Lung (tissue), 12 donors: ENCODE results near the gene SPACA5. TPM values are rescaled to one million over a fixed set of nuclear protein-coding genes. Genes with fewer than 3 reads are reported as not detected.

Source experiments
- ATAC-seq: fragments of 200-7000 bp; cut with Tn5 transposase; one replicate; pipeline ENCODE4 v1.9.1; 2020; ENCODE audit warnings: moderate number of reproducible peaks; ENCODE audit not compliant: insufficient read depth, low FRiP score
- DNase-seq, 3 donors: peaks; one replicate each; pipeline ENCODE4 v3.0.0-alpha.2; 2013 to 2017
- H3K27ac ChIP-seq, 2 donors: one replicate each; pipeline ENCODE4 v1.5.1; 2013; ENCODE audit warnings: mild to moderate bottlenecking in 2 of 2, moderate library complexity in 2 of 2, control low read depth in 1 of 2, inconsistent platforms in 1 of 2, low read depth in 1 of 2, low read length in 1 of 2
- H3K27me3 ChIP-seq, 3 donors: one replicate each; pipeline ENCODE4 v1.5.1; 2013; ENCODE audit warnings: low read length in 2 of 3; ENCODE audit not compliant: control insufficient read depth in 3 of 3, insufficient read depth in 3 of 3
- H3K36me3 ChIP-seq, 4 donors: one replicate each; pipeline ENCODE4 v1.5.1; 2013; ENCODE audit warnings: low read length in 4 of 4, mild to moderate bottlenecking in 1 of 4, moderate library complexity in 1 of 4; ENCODE audit not compliant: control insufficient read depth in 4 of 4, insufficient read depth in 4 of 4
- H3K4me1 ChIP-seq, 5 donors: one replicate each; pipeline ENCODE4 v1.5.1; 2013; ENCODE audit warnings: low read length in 5 of 5, mild to moderate bottlenecking in 2 of 5, moderate library complexity in 1 of 5; ENCODE audit not compliant: control insufficient read depth in 5 of 5, insufficient read depth in 5 of 5
- H3K4me3 ChIP-seq: one replicate; pipeline ENCODE4 v1.5.1; 2013; ENCODE audit warnings: mild to moderate bottlenecking, control low read depth, moderate library complexity
- H3K9ac ChIP-seq, 2 donors: one replicate each; pipeline ENCODE4 v1.5.1; 2013; ENCODE audit warnings: low read length in 2 of 2, control low read depth in 1 of 2; ENCODE audit not compliant: insufficient read depth in 1 of 2
- H3K9me3 ChIP-seq, 4 donors: one replicate each; pipeline ENCODE4 v1.5.1; 2013; ENCODE audit warnings: low read length in 3 of 4, mild to moderate bottlenecking in 1 of 4, moderate library complexity in 1 of 4; ENCODE audit not compliant: control insufficient read depth in 4 of 4, insufficient read depth in 3 of 4
- WGBS, 2 donors: extraction: QIAGEN DNeasy Blood & Tissue Kit; methylation state at CpG; one replicate each; pipeline ENCODE4 v1.1.7; 2013; 5-methylcytosine and 5-hydroxymethylcytosine counted together
- polyA plus RNA-seq, 2 donors: library from polyadenylated mRNA; stranded (reverse); fragments of 200-250 nt; gene quantifications; one replicate each; pipeline ENCODE4 v1.2.1, GENCODE V29; 2013
- total RNA-seq, 2 donors: library from RNA; depleted of rRNA in 1 of 2; stranded (reverse); fragments of >200 nt in 1 of 2; gene quantifications; one replicate each; pipeline ENCODE4 v1.2.1, GENCODE V29; 2014 to 2021
- TF ChIP-seq, protein P1 (sequence below): IDR thresholded peaks from 2 replicates; pipeline ENCODE4 v1.5.1; 2012; ENCODE audit warnings: mild to moderate bottlenecking; ENCODE audit errors: control extremely low read depth, extremely low read depth
- donor health status: control.
- donor health status: control.
- donor health status: Bipolar disorder and iron deficiency.
- donor health status: healthy.
- donor health status: DM: yes; HTN: yes; CAD: no.

SPACA5 gene
- total and polyA plus RNA-seq, 4 donors = not detected

DNA sequence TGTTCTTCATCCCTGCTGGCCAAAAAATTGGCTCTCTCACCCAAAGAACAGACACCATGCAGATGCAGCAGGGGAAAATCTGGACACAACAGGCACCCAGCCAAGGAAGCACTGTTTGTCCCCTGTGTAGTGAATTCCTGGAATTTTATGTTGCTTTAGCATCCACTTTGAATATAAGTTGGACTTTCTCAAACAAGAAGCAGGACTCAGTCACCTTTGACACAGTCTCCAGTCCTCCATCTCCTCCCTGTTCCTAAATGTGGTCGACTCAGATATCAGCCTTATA lies 14.8 kb upstream of the SPACA5 start:
- WGBS, 2 donors = 78 to 100% methylated on average over 1 of the region's 1 CpG
- TF ChIP-seq, protein P1, sequence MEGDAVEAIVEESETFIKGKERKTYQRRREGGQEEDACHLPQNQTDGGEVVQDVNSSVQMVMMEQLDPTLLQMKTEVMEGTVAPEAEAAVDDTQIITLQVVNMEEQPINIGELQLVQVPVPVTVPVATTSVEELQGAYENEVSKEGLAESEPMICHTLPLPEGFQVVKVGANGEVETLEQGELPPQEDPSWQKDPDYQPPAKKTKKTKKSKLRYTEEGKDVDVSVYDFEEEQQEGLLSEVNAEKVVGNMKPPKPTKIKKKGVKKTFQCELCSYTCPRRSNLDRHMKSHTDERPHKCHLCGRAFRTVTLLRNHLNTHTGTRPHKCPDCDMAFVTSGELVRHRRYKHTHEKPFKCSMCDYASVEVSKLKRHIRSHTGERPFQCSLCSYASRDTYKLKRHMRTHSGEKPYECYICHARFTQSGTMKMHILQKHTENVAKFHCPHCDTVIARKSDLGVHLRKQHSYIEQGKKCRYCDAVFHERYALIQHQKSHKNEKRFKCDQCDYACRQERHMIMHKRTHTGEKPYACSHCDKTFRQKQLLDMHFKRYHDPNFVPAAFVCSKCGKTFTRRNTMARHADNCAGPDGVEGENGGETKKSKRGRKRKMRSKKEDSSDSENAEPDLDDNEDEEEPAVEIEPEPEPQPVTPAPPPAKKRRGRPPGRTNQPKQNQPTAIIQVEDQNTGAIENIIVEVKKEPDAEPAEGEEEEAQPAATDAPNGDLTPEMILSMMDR = no peak
- peaks cover 0 to 3% (median 0%) of the 10 kb centered on the region in 5 donors for H3K4me1 ChIP-seq

DNA sequence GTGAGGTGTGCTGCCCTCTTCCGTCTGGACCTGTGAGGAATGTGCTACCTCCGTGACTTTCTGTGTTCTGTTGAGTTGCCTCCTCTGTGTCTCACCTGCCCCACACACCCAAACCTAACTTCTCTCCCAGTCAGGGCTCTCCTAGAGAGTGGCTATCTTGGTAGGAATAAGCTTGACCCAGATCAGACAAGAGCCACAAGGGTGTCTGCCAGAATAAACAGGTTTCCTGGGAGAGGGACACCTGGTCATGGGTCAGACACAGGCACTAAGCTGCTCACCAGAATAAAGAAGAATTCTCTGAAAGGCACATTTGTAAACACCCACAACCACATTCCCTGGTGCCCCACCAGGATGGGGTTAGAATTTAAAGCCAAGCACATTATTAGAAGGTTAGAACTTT lies 14.1 kb upstream of the SPACA5 start:
- no peaks in the 10 kb centered on the region for H3K27me3 ChIP-seq
- H3K4me3 ChIP-seq = no peak overlapping the region
- peaks cover 0 to 6% (median 4%) of the 10 kb centered on the region in 4 donors for H3K36me3 ChIP-seq
- TF ChIP-seq, protein P1 = no peak
- no peak overlapping the region for H3K9ac ChIP-seq
- H3K9me3 ChIP-seq = peaks cover 0 to 20% (median 4%) of the 10 kb centered on the region in 4 donors
- no peak overlapping the region for H3K27ac ChIP-seq
- peaks cover 0 to 3% (median 0%) of the 10 kb centered on the region in 5 donors for H3K4me1 ChIP-seq
- ATAC-seq (no peak), DNase-seq (no peak)
- WGBS, 2 donors = 85 to 97% methylated on average over 2 of the region's 2 CpGs

More for the DNA sequence above, 14.8 kb upstream of the SPACA5 start:
- Histone ChIP-seq H3K36me3 (peaks cover 0 to 8% (median 4%) of the 10 kb centered on the region in 4 donors), H3K9me3 (peaks cover 0 to 19% (median 4%) of the 10 kb centered on the region in 4 donors), H3K9ac (no peak overlapping the region), H3K27ac (no peak overlapping the region), H3K27me3 (no peaks in the 10 kb centered on the region), H3K4me3 (no peak overlapping the region)
- ATAC-seq (no peak), DNase-seq (no peak)

DNA sequence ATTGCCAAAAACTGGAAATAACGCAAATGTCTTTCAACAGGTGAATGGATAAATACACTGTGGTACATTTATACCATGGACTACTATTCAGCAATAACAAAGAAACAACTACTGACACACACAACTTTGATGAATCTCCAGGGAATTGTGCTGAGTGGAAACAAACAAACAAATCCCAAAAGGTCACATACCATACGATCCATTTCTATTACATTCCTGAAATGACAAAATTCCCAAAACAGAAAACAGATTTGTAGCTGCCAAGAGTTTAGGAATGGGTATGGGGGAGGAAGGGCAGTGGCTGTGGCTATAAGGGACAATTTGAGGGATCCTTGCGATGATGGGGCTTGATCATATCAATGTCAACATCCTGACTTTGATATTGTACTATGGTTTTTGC lies 5.5 kb upstream of the SPACA5 start:
- Histone ChIP-seq H3K27ac (no peak overlapping the region), H3K27me3 (no peaks in the 10 kb centered on the region), H3K36me3 (peaks cover 0 to 6% (median 3%) of the 10 kb centered on the region in 4 donors), H3K9ac (no peak overlapping the region), H3K4me3 (no peak overlapping the region), H3K9me3 (peaks cover 0 to 11% (median 0%) of the 10 kb centered on the region in 4 donors), H3K4me1 (no peaks in the 10 kb centered on the region)
- WGBS, 2 donors = 69 to 79% methylated on average over 3 of the region's 3 CpGs
- DNase-seq (no peak), ATAC-seq (no peak)
- TF ChIP-seq, protein P1 = no peak

DNA sequence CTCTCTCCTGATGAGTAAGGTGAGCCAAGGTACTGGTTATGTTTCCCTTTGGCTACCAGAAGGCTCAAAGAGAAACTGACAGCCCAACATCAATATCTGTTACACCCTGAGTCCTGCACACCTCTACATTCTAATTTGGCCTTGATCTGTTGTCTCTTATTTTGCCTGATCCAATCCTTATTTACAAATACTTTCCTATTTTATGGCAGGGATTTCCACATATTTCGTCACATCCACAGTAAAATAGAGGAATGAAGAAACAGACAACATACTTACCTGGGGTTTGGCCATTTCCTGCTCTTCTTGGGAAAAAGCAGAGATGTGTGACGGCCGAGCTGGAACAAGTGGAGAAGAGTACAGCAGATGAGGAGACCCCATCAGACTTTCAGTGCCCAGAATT lies 4.5 kb upstream of the SPACA5 start:
- Histone ChIP-seq H3K4me3 (no peak overlapping the region), H3K9ac (no peak overlapping the region)
- no peak for DNase-seq

More for the DNA sequence above, 4.5 kb upstream of the SPACA5 start:
- 29 to 55% methylated on average over 3 of the region's 3 CpGs for WGBS, 2 donors
- TF ChIP-seq, protein P1 = no peak
- Histone ChIP-seq H3K27me3 (no peaks in the 10 kb centered on the region), H3K27ac (no peak overlapping the region), H3K9me3 (peaks cover 0 to 6% (median 0%) of the 10 kb centered on the region in 4 donors), H3K4me1 (no peaks in the 10 kb centered on the region), H3K36me3 (no peaks in the 10 kb centered on the region)
- ATAC-seq = no peak
